DND-41 (cell line): Measurements from ENCODE around the gene EXD3.

Source experiments
- ATAC-seq: fragments of 200-7000 bp; cut with Tn5 transposase; 3 replicates; pipeline ENCODE4 v1.9.1; 2021; ENCODE audit warnings: low read depth; ENCODE audit not compliant: insufficient read depth
- DNase-seq: peaks from one replicate; pipeline ENCODE4 v3.0.0-alpha.2; 2020
- H2AFZ ChIP-seq: 2 replicates; pipeline ENCODE4 v1.6.0; 2012; ENCODE audit warnings: low read depth, low read length
- H3K27ac ChIP-seq: 2 replicates; pipeline ENCODE4 v1.5.1; 2012; ENCODE audit warnings: low read length, inconsistent platforms
- H3K27me3 ChIP-seq: fragments of 200-600 bp; sonication (generic); 2 replicates; pipeline ENCODE4 v1.6.0; 2012; ENCODE audit warnings: low read length, mild to moderate bottlenecking, inconsistent platforms; ENCODE audit not compliant: insufficient read depth, poor library complexity
- H3K36me3 ChIP-seq: 2 replicates; pipeline ENCODE4 v1.5.1; 2012; ENCODE audit warnings: low read length, inconsistent platforms; ENCODE audit not compliant: insufficient read depth
- H3K4me1 ChIP-seq: 2 replicates; pipeline ENCODE4 v1.5.1; 2012; ENCODE audit warnings: mild to moderate bottlenecking, low read length; ENCODE audit not compliant: insufficient read depth
- H3K4me2 ChIP-seq: 2 replicates; pipeline ENCODE4 v1.6.0; 2012; ENCODE audit warnings: mild to moderate bottlenecking, moderate library complexity, low read length, inconsistent platforms; ENCODE audit not compliant: insufficient read depth
- H3K4me3 ChIP-seq, 2 experiments: fragments of 200-600 bp in 1 of 2; shearing (Covaris generic) in 1 of 2; 2 replicates each; pipeline ENCODE4 v1.5.1; 2012 to 2016; ENCODE audit warnings: inconsistent platforms in 2 of 2, low read length in 2 of 2, mild to moderate bottlenecking in 2 of 2, low read depth in 1 of 2, moderate library complexity in 1 of 2
- H3K79me2 ChIP-seq: 2 replicates; pipeline ENCODE4 v1.6.0; 2012; ENCODE audit warnings: low read length, inconsistent platforms; ENCODE audit not compliant: insufficient read depth
- H3K9ac ChIP-seq: 2 replicates; pipeline ENCODE4 v1.6.0; 2012; ENCODE audit warnings: low read depth, mild to moderate bottlenecking, inconsistent platforms, low read length, moderate library complexity
- H3K9me3 ChIP-seq: 2 replicates; pipeline ENCODE4 v1.5.1; 2012; ENCODE audit warnings: low read length, moderate library complexity, mild to moderate bottlenecking, inconsistent platforms; ENCODE audit not compliant: insufficient read depth, severe bottlenecking
- H4K20me1 ChIP-seq: 2 replicates; pipeline ENCODE4 v1.6.0; 2012; ENCODE audit warnings: low read length; ENCODE audit not compliant: insufficient read depth
- EZH2 ChIP-seq: IDR thresholded peaks from 3 replicates; pipeline ENCODE4 v1.6.1; 2012; ENCODE audit warnings: borderline replicate concordance, low read depth, mild to moderate bottlenecking, moderate library complexity, low read length, inconsistent platforms; ENCODE audit not compliant: severe bottlenecking
- TF ChIP-seq, protein P1 (sequence below): IDR thresholded peaks from 2 replicates; pipeline ENCODE4 v1.5.1; 2012; ENCODE audit warnings: borderline replicate concordance, low read length, moderate library complexity, mild to moderate bottlenecking; ENCODE audit not compliant: poor library complexity, severe bottlenecking; ENCODE audit errors: extremely low read depth

The EXD3 gene

DNA sequence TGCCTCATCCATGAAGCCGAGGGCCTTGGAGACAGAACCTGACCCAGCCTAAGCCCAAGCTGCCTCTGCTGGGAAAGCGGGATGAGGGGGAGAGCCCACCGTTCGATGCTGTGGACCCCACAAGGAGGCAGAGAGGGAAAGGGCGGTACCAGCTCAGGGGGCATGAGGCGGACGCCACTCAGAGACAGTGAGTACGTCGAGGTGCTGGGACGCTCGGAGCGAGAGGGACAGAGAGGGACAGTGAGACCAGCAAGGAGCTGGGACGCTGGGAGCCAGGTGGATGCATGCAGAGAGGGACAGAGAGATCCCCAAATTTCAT is 33.6 kb downstream of the EXD3 start:
- Histone ChIP-seq H4K20me1 (no peaks in the 10 kb centered on the region), H3K27ac (no peak overlapping the region), H3K4me1 (no peaks in the 10 kb centered on the region), H3K79me2 (no peaks in the 10 kb centered on the region), H3K4me2 (no peak overlapping the region), H3K9me3 (no peaks in the 10 kb centered on the region), H3K4me3 (no peak overlapping the region), H3K36me3 (no peaks in the 10 kb centered on the region), H2AFZ (no peak overlapping the region), H3K27me3 (no peaks in the 10 kb centered on the region), H3K9ac (no peak overlapping the region)
- DNase-seq, result no peak
- no peak for ATAC-seq
- TF ChIP-seq, protein P1, sequence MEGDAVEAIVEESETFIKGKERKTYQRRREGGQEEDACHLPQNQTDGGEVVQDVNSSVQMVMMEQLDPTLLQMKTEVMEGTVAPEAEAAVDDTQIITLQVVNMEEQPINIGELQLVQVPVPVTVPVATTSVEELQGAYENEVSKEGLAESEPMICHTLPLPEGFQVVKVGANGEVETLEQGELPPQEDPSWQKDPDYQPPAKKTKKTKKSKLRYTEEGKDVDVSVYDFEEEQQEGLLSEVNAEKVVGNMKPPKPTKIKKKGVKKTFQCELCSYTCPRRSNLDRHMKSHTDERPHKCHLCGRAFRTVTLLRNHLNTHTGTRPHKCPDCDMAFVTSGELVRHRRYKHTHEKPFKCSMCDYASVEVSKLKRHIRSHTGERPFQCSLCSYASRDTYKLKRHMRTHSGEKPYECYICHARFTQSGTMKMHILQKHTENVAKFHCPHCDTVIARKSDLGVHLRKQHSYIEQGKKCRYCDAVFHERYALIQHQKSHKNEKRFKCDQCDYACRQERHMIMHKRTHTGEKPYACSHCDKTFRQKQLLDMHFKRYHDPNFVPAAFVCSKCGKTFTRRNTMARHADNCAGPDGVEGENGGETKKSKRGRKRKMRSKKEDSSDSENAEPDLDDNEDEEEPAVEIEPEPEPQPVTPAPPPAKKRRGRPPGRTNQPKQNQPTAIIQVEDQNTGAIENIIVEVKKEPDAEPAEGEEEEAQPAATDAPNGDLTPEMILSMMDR, result no peak
- no peak for TF ChIP-seq EZH2

DNA sequence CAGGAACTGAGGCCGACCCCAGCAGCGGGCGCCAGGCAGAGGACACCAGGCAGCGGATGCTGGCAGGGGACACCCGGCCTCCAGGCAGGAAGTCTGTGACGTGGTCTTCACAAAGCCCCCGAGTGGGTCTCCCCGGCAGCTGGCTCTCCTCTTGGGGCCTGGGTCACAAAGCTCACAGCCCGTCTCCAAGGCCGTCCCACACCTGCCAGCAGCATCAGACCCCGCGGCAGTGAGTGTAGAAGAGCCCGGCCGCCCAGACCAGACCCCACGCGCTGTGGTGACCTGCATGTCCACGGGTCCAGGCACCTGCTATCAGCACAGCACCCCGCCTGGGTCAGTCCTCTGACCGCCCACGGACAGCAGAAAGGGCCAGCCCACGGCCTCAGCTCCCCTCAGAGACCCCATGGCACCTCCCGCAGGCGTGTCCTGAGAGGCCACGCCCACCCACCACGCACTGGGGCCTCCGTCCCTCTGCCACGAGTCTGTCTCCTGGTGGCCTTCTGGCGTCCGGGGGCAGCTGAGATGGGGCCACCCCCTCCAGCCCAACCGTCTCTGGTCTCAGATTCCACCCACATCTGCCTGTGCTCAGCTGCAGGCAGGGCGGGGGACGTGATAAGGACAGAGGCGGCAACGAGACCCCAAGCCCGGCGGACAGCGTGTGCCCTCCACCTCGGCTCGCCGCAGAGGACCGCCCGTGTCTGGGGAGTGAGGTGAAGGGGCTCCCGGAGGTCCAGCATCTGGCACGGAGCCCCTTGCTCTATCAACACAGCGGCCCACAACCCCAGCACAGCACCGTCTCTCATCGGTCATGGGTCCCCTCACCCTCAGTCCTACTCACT is 34.2 kb downstream of the EXD3 start:
- Histone ChIP-seq H3K4me3 (no peak overlapping the region), H3K79me2 (no peaks in the 10 kb centered on the region), H3K27ac (no peak overlapping the region), H3K36me3 (no peaks in the 10 kb centered on the region), H3K27me3 (no peaks in the 10 kb centered on the region), H3K4me2 (no peak overlapping the region), H3K9ac (no peak overlapping the region), H3K9me3 (no peaks in the 10 kb centered on the region), H2AFZ (no peak overlapping the region), H4K20me1 (no peaks in the 10 kb centered on the region), H3K4me1 (no peaks in the 10 kb centered on the region)
- DNase-seq, result no peak
- ATAC-seq, result no peak
- TF ChIP-seq, protein P1, result no peak
- no peak for TF ChIP-seq EZH2

DNA sequence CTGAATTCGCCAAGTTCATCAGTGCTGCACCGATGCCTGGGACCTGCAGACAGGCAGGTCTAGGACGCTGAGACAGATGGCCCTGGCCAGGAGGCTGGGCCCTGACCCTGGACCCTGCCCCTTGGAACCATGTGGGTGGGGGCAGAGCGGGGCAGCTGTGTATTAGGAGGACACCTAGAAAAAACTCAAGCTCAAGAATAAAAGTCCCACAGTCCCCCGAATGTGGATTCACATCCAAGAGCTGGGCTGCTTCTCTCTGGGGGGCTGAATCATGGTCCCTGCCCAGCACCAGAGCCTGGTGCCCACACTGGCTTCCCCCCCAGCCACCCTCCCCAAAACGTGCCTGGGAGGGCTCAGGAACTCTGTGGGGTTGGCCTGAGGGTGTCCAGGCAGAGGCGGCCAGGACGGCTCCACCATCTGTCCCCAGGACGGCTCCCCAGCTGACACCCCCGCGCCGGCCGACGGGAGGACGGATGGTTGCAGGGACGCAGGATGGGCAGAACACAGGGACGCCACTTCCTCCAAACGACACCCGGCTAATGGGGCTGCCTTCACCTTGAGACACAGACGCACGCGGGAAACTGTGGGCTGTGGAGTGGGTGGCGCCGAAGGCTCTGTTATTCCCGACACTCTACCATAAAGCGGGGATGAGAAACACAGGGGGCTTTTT is 34.9 kb downstream of the EXD3 start:
- no peaks in the 10 kb centered on the region for H3K27me3 ChIP-seq
- H3K27ac ChIP-seq, result no peak overlapping the region
- H2AFZ ChIP-seq, result no peak overlapping the region
- H3K4me2 ChIP-seq, result no peak overlapping the region
- no peak overlapping the region for H3K4me3 ChIP-seq
- no peaks in the 10 kb centered on the region for H3K36me3 ChIP-seq
- H3K4me1 ChIP-seq, result no peaks in the 10 kb centered on the region
- ATAC-seq (no peak), DNase-seq (no peak)
- TF ChIP-seq, protein P1, result no peak
- TF ChIP-seq EZH2, result no peak
- no peak overlapping the region for H3K9ac ChIP-seq
- no peaks in the 10 kb centered on the region for H3K9me3 ChIP-seq
- H3K79me2 ChIP-seq, result no peaks in the 10 kb centered on the region
- no peaks in the 10 kb centered on the region for H4K20me1 ChIP-seq
